NCI-H1436 (cell line): Measurements from ENCODE around the gene METTL14.

Source experiments
- DNase-seq: peaks from one replicate; lab custom pipeline; 2025; lab: John Stamatoyannopoulos, UW

METTL14 gene

DNA sequence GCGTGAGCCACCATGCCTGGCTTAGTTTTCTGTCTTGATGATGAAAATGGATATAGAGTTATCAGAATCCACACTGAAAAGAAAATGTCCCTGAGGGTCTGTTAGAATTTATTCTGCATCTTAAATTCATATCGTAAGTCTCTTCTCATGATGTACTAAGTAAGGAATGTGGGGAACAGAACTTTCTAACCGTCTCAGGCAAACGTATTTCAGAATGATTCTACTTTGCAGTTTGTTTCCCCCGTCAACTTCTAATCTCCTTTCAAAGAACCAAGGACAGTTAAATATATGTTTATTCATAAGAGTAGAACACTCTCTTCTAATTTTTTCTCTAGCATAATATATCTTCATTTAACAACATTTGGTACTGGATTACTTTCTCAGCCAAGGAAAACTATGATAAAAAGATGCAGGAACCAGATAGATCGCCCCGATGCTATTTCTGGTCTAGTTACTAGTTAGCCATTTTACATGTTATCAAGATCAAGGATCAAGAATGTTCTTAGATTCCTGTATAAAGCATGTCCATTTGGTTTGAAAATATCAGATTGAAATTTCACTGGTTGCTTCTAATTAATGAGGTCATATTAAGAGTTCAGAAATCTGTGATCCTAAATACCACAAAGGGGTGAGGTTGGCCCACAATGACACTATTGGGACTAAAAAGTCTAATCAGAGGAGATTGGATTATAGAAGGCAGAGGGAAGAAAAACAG, 49.5 kb downstream of the METTL14 start:
- DNase-seq = no peak

DNA sequence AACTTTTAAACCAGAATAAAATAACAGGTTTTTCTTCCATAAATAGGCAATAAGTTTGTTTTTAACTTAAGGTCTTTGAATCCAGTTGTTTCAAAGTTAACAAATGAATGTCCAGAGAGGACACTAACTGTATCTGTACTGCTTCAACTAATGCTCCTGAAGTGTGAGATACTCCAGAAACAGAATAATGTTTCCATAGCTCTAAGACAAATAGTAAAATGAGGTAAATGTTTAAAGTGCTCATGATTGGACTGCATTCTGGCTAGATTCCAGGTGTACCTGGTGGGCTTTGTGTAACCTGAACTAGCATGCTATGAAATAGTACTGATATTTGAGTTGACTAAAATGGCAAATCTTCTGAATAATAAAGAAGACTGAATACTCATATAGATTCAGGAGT, 51.7 kb downstream of the METTL14 start:
- peak; percentile 2 for DNase-seq

DNA sequence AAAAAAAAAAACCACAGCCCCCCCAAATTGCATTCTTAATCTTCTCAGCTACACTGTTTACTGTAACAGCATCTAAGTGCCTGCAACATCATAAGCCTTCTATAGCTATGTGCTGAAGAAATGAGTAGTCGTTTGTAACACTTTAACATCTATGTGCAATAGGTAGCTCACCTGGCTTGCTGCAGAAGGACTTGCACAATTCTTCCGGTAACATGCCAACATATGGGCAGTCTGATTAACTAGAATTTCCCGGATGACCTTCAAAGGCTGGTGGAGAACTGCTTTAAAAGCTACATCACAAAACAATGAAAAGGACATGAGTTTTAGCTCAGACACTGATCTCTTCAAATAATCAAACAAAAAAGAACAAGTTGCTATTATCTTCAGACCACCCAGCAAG, 52.9 kb downstream of the METTL14 start:
- DNase-seq = no peak

DNA sequence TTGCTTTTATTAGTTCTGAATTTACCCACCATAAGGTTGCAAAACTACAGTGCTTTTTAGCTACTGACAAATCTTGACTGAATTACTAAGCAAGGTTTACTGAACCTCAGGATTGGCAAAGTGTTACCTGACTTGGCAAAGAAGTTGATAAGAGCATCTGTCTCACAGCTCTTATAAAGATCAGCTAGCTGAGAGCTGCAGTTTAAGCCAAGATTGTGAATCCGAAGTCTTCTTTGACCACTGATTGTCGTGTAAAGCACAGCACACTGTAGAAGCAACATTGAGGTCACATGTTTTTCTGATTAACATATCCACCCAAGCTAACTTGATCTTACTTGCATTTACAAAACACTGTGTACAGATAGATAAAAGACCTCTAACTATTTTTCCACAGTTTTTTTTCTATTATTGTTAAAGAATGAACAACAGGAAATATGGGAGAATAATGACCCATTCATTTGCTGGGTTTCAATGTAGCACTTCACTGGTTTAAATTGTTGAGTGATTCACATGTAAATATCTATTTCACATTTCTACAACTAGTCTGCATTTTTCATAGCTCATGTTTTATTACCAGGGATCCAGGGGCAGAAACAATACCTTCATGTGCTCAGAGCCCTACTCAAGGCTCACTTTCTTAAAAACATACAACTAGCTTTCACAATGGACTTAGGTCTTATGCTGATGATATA, 54.0 kb downstream of the METTL14 start:
- DNase-seq = no peak

DNA sequence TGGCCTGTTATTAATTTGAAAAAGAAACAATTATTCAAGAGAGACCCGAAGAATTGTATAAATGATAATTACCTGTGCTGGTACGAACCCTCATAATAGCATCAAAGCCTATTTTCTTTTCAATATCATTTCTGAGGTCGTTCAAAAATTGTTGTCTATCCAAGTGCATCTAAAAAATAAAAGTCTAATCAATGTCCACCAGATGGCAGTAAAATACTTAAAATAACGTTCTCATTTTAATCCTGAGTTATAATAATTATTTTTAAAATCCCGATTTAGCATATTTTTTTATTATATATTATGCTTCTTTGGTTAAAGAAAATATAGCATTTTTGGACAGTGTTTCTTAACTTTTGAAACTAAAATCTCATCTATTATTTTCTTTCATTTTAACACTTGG, 55.7 kb downstream of the METTL14 start:
- DNase-seq = peak; percentile 32

DNA sequence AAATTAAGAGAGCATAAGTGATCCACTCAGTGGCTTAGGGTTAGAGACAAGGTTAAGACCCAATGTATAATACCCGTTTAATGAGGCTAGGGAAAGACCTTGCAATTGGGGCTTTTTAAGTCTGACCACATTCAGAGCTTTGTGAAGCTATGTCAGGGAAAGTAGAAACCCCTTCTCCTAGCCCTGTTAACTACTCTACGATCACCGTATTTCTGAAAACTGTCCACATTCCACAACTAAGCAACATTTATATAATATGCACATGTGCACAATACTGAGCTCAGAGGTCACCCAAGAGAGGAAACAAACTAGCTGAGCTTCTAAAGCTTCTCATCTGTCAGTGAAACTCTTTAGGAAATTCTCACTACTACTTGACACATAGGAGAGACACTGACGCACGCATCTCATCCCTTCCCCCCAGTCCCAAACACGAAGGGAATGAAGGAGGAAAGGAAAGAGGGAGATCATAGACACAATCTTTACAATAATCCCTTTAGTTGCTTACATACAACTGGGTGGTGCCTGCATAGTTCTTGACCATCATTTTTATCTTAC, 56.2 kb downstream of the METTL14 start:
- no peak for DNase-seq

DNA sequence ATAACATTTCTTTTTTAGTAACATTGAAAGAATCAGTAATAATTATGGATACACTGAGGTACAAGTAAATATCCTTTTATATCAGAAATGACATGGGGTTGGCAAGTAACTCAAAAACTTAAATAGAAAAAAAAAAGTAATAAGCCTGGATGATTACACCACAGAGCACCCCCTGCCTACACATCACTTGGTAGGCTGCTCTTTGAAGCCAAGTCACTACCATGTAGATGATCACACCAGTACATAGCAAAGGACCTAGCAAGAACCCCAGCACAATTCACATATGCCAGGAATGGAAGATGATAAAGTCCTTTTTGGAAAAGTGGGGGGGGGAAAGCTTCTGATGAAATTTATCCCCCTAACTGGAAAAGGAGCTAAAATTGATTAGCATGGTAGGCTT, 56.9 kb downstream of the METTL14 start:
- no peak for DNase-seq

DNA sequence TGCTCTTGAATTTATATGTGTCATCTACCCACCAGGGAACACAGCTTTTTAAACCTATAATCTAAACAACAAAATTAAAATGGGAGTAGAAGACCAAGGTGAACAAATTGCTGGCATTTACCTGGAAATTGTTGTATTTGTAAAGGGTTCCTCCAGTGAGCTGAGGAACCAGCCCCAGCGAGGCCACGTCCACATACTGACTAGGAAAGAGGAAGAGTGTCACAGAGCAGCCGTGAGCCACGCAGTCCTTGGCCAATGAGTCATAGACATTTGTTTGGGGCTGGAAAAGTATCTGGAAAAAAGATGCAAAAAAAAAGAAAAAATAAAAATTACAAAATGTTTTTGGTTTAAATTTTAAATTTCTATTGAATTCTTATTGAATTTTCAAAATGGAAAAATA, 58.7 kb downstream of the METTL14 start:
- no peak for DNase-seq

DNA sequence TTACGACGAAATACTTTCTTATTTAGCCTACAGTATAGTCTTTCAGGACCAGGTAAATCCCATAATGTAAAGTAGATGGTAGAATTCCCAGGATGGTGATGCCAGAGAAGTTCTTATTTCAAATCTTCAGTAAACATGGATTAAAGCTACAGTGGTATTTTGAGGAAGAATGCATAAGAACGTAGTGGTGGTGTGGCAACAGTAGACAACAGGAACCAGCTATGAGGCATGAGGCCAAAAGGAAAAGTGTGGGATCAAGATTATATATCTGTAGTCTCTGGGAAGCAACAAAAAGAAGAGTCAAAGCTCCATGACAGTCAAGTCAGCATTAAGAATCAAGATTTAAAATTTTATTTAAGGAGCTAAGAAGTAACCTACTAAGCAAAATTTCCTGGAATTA, 60.2 kb downstream of the METTL14 start:
- no peak for DNase-seq

DNA sequence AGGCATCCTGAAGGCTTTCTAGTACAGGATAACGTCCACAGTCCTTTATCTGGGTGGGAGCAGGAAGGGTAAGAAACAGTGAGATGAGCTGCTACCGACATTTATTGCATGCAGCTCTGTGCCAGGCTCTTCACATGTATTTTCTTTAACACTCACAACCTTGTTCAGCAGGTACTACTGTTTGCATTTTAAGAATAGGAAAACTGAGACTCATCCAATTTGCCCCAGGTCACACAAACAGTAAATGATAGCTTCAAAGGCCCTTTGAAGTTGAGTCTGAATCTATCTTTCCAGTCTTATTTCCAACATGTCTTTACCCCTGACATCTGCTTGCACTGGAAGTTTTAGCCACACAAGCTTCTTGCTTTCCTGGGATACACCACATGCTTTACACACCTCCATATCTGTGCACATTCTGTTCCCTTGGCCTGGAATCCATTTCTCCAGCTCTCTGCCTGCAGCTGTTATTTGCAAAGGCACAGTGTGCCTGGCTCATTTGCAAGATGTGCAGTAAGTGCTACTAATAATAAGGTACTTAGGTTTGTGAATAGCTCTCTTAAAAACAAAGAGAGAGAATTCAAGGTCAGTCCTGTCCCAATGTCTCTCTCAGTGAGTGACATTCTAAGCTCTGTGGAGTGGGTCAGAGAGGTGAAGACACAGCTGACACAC, 61.2 kb downstream of the METTL14 start:
- DNase-seq = no peak

DNA sequence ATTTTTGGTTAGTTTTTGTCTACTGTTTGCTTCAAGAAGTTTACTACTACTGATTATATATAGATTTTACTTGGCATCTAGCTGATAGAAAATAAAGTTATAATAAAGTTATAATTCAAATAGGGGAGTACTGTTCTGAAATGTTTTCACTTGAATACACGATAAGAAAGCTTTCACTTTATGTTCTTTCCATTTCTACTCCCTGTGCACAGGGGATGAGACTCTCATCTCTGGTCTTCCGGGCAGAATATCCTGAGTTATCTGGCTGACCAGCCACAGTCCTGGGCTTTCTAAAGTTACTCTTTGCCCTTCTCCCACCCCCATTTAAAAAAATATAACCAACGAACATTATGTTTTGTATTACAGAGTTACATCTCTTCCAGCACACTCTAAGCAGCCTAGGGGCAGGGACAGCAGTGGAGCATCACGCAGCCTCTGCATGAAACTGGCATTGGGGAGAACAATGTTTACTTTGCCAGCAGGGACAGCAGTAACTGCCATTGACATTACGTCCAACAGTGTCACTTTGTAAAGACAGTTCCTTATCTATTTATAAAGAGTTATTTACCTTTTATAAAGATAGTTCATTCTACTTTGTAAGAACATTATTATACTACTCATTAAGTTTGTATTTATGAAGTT, 64.3 kb downstream of the METTL14 start:
- no peak for DNase-seq

DNA sequence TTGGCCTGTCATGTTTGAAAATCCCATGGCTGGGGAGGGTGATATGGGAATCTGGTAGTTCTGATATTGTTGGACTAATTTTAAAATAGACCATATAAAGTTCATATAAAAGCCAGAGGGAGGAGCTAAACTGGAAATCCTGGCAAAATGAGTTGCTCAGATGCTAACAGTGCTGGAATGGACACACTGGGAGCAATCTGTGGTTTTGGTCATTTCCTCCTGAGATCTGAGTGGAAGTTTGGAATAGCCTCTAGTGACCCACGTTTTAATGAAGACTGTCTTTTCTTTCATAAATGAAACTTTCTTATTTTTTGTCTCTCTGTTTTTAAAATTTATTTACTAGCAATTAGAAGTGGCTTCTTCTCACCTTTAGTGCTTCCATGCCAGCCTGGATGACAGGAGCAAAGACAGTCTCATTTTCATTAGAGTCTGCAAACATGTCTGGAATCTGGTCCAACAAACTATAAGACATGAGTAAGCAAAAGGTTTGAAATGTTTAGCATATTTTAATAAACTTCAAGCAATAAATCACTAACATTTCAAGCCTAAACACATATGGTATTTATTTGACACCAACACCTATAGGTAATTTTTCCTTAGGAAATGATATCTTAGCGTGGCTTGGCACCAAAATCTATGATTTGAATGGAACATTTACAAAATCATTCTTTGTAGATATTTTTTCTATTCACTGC, 66.6 kb downstream of the METTL14 start:
- no peak for DNase-seq

DNA sequence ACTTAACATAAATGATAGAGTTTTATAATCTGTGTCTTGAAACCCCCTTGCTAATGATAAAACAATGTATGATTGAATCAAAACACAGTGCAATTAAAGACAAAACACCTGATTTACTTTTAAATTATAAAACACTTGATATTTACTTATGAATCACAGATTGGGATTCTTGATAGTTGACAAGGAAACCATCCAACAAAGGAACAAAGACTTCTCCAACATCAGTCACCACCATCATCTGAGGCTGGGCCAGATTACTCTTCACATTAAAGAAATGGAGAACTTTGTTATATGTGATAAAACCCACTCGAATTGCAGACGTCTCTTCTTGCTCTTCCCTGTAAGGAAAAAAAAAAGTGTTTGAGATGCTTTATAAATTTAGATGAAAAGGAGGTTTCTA, 67.4 kb downstream of the METTL14 start:
- DNase-seq = no peak

DNA sequence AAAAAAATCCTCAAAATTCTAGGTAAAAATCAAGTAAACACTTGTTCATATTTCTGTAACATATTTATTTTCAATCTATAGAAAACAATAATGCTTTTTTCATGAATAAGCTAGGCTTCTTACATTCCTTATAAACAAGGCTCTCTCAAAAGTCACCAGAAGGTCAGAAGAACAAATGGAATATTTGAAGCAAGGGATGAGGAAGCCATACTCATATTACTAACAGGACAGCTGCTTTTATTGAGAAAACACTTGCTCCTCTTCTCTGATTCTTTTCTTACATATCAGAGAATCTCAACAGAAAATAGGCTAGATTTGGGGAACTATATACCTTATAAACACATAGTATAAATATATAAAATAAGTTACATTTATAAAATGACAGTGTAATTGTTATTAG, 67.9 kb downstream of the METTL14 start:
- no peak for DNase-seq

DNA sequence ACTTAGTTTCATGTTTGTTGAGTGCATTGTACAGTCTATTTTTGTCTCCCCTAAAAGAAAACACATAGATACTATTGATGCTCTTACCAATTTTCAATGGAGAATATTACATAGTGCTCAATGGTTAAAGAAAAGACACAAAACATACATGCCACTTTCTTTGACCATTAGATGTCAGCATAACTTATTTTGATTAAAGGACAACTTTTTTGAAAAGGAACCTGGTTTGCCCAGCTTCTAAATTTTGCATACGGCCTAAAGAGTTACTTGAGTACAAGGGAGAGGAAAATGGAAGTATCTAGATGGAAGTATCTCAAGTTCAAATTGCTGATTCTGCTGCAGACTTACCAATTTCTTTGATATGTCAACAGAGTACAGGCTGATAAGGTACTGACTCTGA, 68.5 kb downstream of the METTL14 start:
- no peak for DNase-seq

DNA sequence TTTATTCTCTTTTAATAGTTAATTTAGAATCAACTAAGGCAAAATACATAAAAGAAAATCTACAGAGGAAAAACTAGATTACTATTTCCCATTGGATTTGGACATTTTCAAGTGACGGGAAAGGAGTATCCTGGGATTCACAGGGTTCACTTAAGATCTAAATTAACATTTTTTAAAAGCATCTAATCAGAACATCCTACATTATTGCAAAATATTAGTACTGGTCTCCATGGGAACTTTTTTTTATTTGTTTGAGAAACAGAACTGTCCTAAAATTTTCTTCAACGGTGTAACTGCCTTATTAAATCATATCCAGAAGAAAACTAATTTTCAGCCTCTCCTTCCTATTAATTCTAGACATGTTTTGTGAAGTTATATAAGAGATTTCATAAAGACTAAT, 69.7 kb downstream of the METTL14 start:
- no peak for DNase-seq

DNA sequence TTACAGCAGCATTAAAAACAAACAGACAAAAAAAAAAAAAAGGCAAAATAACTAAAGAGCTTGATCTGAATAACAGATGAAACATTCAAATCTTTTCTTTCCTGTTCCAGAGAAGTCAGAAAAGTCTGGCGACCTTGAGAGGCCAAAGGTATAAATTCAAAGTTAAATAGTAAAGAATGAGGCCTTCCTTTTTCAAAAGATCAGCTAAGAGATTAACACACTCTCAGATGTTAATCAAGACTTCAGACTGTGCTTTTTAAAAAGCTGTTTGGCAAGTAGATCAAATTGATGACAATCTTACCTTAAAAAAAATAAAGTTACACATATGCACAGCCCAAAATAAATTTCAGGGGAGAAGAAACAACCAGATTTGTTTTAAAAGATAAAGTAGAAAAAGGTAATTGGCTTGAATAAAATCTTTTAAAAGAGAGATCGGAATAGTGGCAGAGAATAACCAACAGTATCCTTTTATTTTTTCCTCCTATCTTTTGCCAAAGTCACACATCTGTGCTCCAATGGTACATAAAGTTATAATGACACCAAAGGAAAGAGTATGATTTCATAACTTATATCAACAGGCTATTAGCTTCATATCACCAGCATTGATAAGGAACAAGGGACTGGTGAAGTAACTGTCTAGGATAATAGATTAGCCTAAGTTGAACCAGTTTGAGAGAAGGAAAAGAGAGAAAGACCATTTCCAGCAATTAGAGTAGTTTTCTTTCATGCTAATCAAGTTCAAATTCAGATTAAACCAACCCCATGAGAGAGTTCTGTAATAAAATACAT, 70.4 kb downstream of the METTL14 start:
- no peak for DNase-seq

DNA sequence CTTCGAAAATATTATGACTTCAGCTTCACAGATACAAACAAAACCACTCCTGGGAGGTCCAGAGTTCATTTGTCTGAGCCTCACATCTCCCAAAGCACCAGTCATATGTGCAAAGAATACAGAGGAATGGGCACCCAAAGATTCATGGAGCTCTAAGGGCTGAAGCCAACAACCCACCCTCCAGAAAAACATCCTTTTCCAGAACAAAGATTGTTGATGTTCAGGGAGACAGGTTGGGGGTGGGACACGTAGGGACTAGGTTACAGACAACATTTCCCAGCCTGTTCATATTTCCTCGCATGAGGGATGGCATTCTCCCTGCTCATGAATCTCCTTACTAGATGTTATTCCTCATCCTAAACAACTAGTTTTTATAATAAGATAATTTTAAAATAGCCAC, 71.2 kb downstream of the METTL14 start:
- DNase-seq = no peak

DNA sequence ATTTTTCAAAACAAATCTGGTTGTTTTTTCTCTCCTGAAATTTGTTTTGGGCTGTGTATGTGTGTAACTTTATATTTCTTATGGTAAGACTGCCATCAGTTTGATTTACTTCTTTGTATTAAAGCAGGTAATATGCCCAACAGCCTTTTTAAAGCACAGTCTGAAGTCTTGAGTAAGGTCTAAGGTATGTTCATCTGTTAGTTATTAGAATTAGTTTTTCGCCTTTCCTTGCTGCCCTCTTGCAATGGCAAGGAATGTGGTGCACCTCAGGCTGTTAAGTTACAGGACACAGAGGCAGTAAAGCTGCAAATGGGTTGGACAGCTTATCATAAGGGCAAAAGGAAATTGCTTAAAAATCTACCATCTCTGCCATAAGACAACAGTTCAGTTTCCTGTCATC, 71.8 kb downstream of the METTL14 start:
- DNase-seq = no peak

DNA sequence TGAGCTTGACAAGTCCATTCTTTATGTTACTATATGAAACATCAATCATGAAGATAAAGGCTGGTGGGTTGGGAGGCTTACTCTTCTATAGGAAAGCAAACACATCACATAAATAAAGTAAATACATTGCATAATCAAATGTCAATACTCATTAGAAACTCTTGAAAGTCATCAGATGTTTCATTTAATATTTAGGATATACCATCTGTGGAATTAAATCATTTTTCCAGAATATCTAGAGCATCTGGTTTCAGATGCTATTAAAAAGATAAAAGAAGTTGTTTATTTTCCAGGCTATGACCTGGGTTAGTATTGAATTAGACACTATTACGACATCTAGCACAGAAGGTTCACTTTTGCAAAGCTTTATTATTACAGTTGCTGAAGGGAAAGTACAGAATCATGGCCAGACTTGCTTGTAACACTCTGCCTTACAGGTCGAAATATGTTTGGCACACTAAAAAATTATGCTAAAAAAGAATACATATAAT, 72.6 kb downstream of the METTL14 start:
- DNase-seq = no peak

DNA sequence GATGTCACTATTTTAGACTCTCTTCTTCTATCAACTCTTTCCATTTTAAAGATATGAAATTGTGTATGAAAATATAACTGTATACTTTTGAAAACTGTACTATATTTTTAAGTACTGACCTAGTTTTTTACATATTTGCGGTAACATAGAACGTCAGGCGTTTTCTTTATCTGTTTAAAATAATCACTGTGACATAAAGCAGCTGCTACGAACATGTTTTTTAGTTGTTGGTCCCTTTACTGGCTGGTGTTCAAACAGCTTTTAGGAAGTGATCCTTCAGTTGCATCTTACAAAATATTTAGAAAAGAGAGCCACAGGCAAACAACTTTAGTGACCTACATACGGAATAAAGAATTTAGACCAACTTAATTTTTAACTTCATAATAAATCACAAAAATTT, 73.1 kb downstream of the METTL14 start:
- DNase-seq = no peak
